Fibroblast of lung (primary cell): Measurements from ENCODE around the gene PAK2. TPM values are rescaled to one million over a fixed set of nuclear protein-coding genes. Genes with fewer than 3 reads are reported as not detected.

Source experiments
- DNase-seq, 2 donors: peaks; one replicate each; pipeline versions ENCODE4 v3.0.0 to v3.0.0-alpha.2; 2010; ENCODE audit warnings: low read depth in 2 of 2
- H2AFZ ChIP-seq: 2 replicates; pipeline ENCODE4 v1.5.1; 2012; ENCODE audit warnings: low read length, control low read depth, inconsistent platforms
- H3K27ac ChIP-seq: 2 replicates; pipeline ENCODE4 v1.5.1; 2011; ENCODE audit warnings: low read length, control low read depth; ENCODE audit not compliant: insufficient read depth
- H3K27me3 ChIP-seq: 2 replicates; pipeline ENCODE4 v1.5.1; 2011; ENCODE audit warnings: mild to moderate bottlenecking, low read length; ENCODE audit not compliant: control insufficient read depth, insufficient read depth
- H3K36me3 ChIP-seq: 2 replicates; pipeline ENCODE4 v1.5.1; 2011; ENCODE audit warnings: low read length; ENCODE audit not compliant: control insufficient read depth, insufficient read depth
- H3K4me1 ChIP-seq: 2 replicates; pipeline ENCODE4 v1.5.1; 2011; ENCODE audit warnings: low read length; ENCODE audit not compliant: control insufficient read depth, insufficient read depth; ENCODE audit errors: extremely low read depth
- H3K4me2 ChIP-seq: 2 replicates; pipeline ENCODE4 v1.5.1; 2011; ENCODE audit warnings: low read length, control low read depth; ENCODE audit not compliant: insufficient read depth; ENCODE audit errors: extremely low read depth
- H3K4me3 ChIP-seq, 4 experiments: fragments of 200-600 bp in 1 of 4; sonication (generic) in 1 of 4; replicated peaks in 1 of 4; 2 replicates each; pipeline ENCODE4 v1.5.1; 2011 to 2016; ENCODE audit warnings: low read length in 4 of 4, low read depth in 3 of 4, mild to moderate bottlenecking in 3 of 4, control low read depth in 2 of 4, inconsistent platforms in 1 of 4, mixed read lengths in 1 of 4; ENCODE audit not compliant: insufficient read depth in 1 of 4; ENCODE audit errors: control extremely low read depth in 1 of 4
- H3K79me2 ChIP-seq: 2 replicates; pipeline ENCODE4 v1.5.1; 2012; ENCODE audit warnings: mild to moderate bottlenecking, low read length, inconsistent platforms; ENCODE audit not compliant: control insufficient read depth, insufficient read depth
- H3K9ac ChIP-seq: 2 replicates; pipeline ENCODE4 v1.5.1; 2011; ENCODE audit warnings: mild to moderate bottlenecking, low read length, control low read depth; ENCODE audit not compliant: insufficient read depth
- H3K9me3 ChIP-seq: 2 replicates; pipeline ENCODE4 v1.5.1; 2012; ENCODE audit warnings: low read depth, low read length; ENCODE audit not compliant: control insufficient read depth, insufficient read depth
- H4K20me1 ChIP-seq: 2 replicates; pipeline ENCODE4 v1.5.1; 2011; ENCODE audit warnings: low read length; ENCODE audit not compliant: control insufficient read depth, insufficient read depth; ENCODE audit errors: extremely low read depth
- CTCF ChIP-seq, 2 donors: IDR thresholded peaks in 1 of 2; conservative IDR thresholded peaks in 1 of 2; 1 replicate in 1 of 2; 2 replicates in 1 of 2; pipeline ENCODE4 v1.5.1; 2011 to 2012; ENCODE audit warnings: low read length in 2 of 2, control low read depth in 1 of 2, inconsistent platforms in 1 of 2, low read depth in 1 of 2, mild to moderate bottlenecking in 1 of 2
- EZH2 ChIP-seq: IDR thresholded peaks from 2 replicates; pipeline ENCODE4 v1.5.1; 2012; ENCODE audit warnings: low read length, control low read depth, mild to moderate bottlenecking; ENCODE audit errors: missing control alignments
- polyA plus RNA-seq, 2 donors: library from polyadenylated mRNA; depleted of rRNA in 1 of 2; stranded (reverse) in 1 of 2; unstranded in 1 of 2; fragments of >200 nt; gene quantifications; 2 replicates each; pipeline ENCODE4 v1.2.1, GENCODE V29; 2011 to 2012; ENCODE audit warnings: missing spikeins in 1 of 2
- total RNA-seq: library from RNA; depleted of rRNA; stranded (reverse); fragments of >200 nt; gene quantifications from 2 replicates; pipeline ENCODE4 v1.2.1, GENCODE V29; 2014

PAK2 gene
- total and polyA plus RNA-seq, 2 donors (not counting 1 experiment from before 2014, with no cell fraction given), result 37.5 to 40.7 TPM

GRCh38 chr3:196804773-196805172 is 65.1 kb downstream of the PAK2 start:
- H3K79me2 ChIP-seq, result peaks cover 2% of the 10 kb centered on the region
- no peak overlapping the region for H3K4me3 ChIP-seq
- H2AFZ ChIP-seq, result no peak overlapping the region
- H3K36me3 ChIP-seq, result peaks cover 2% of the 10 kb centered on the region
- no peak overlapping the region for H3K9ac ChIP-seq
- no peak overlapping the region for H3K27ac ChIP-seq
- H3K9me3 ChIP-seq, result no peaks in the 10 kb centered on the region
- no peaks in the 10 kb centered on the region for H3K27me3 ChIP-seq
- H4K20me1 ChIP-seq, result no peaks in the 10 kb centered on the region
- TF ChIP-seq EZH2 (no peak), CTCF (conservative IDR thresholded peaks at IDR 0.05 in 1 of 2, IDR thresholded peaks at IDR 0.05 in 1 of 2; ENCODE audit: low read depth in 1 of 2, low read length in 2 of 2) (no peak)
- H3K4me1 ChIP-seq, result no peaks in the 10 kb centered on the region
- no peak overlapping the region for H3K4me2 ChIP-seq
- DNase-seq, result no peak

- H3K27me3 ChIP-seq, result no peaks in the 10 kb centered on the region
- H3K4me2 ChIP-seq, result no peak overlapping the region
- no peak overlapping the region for H3K9ac ChIP-seq
- TF ChIP-seq CTCF (conservative IDR thresholded peaks at IDR 0.05 in 1 of 2, IDR thresholded peaks at IDR 0.05 in 1 of 2; ENCODE audit: low read depth in 1 of 2, low read length in 2 of 2) (no peak), EZH2 (no peak)
- H2AFZ ChIP-seq, result no peak overlapping the region
- no peak overlapping the region for H3K27ac ChIP-seq
- no peaks in the 10 kb centered on the region for H4K20me1 ChIP-seq
- H3K36me3 ChIP-seq, result no peaks in the 10 kb centered on the region
- H3K4me1 ChIP-seq, result no peaks in the 10 kb centered on the region
- H3K79me2 ChIP-seq, result no peaks in the 10 kb centered on the region
- no peaks in the 10 kb centered on the region for H3K9me3 ChIP-seq
- no peak overlapping the region for H3K4me3 ChIP-seq
- peak in 1 of 2 donors; percentile 48 for DNase-seq
Observed at GRCh38 chr3:196810963-196811581, 71.4 kb downstream of the PAK2 start.

DNA sequence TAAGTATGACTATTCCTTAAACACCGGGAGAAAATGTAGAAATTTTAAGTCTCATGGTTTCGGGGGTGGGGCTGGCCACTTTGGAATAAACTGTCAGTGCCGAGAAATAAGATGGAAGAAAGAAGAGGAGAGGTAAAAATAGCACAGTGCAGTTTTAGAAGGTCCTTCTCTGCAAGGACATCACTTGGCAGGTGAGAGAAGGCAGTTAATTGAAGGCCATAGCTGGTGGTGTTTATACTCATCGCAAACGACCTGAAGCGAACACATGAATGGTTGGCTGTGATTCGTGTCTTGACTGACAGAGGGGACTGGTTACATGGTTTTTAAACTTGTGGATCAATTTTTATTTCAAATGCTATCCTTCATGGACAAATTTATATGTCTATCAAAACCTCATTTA is 73.2 kb downstream of the PAK2 start:
- no peaks in the 10 kb centered on the region for H3K4me1 ChIP-seq
- TF ChIP-seq EZH2, result no peak
- TF ChIP-seq CTCF (conservative IDR thresholded peaks at IDR 0.05 in 1 of 2, IDR thresholded peaks at IDR 0.05 in 1 of 2; ENCODE audit: low read depth in 1 of 2, low read length in 2 of 2), result no peak
- no peaks in the 10 kb centered on the region for H3K79me2 ChIP-seq

More for the DNA sequence above, 73.2 kb downstream of the PAK2 start:
- Histone ChIP-seq H3K36me3 (no peaks in the 10 kb centered on the region), H3K9me3 (no peaks in the 10 kb centered on the region), H2AFZ (no peak overlapping the region), H3K27ac (no peak overlapping the region), H3K27me3 (no peaks in the 10 kb centered on the region), H4K20me1 (no peaks in the 10 kb centered on the region), H3K4me2 (no peak overlapping the region), H3K4me3 (no peak overlapping the region), H3K9ac (no peak overlapping the region)
- no peak for DNase-seq
